Activated CD4-positive, alpha-beta T cell treated with anti-CD3 and anti-CD28 coated beads, Interleukin-2, Interleukin-4, amounts not matched to agents 100 ng/mL and 50 ng/mL, durations not matched to agents 16 hours and 8 hours (primary cell): ENCODE results near the gene METTL17.
"Not testable (repeated sequence)": the region's sequence is repeated elsewhere in the genome, so short reads cannot be mapped to it uniquely, and the experiment has no call there.

Experiments used
- DNase-seq: peaks from one replicate; pipeline ENCODE4 v3.0.0-alpha.2; 2020; ENCODE audit warnings: low spot score

METTL17 gene

GRCh38 chr14:20997115-20997514, 7.3 kb downstream of the METTL17 start:
- no peak for DNase-seq

GRCh38 chr14:20997564-20997963, 7.8 kb downstream of the METTL17 start:
- DNase-seq, result no peak

- no peak for DNase-seq
These were observed 8.4 kb downstream of the METTL17 start for GRCh38 chr14:20998139-20998538.

GRCh38 chr14:20998674-20999366, 9.0 kb downstream of the METTL17 start, which contains the start of gene SLC39A2:
Gene SLC39A2 (plus strand): TSS chr14:20999293. CDS start chr14:20999447, 154 bp downstream.
- no peak for DNase-seq

- DNase-seq, result no peak
These were observed 9.8 kb downstream of the METTL17 start for GRCh38 chr14:20999591-20999990.

GRCh38 chr14:21001218-21001617, 11.4 kb downstream of the METTL17 start:
- no peak for DNase-seq

GRCh38 chr14:21003788-21004346, 14.1 kb downstream of the METTL17 start:
- no peak for DNase-seq

- DNase-seq, result not testable (repeated sequence)
These were observed 19.9 kb downstream of the METTL17 start for GRCh38 chr14:21009721-21010120.

- no peak for DNase-seq
These were observed 21.4 kb downstream of the METTL17 start for GRCh38 chr14:21011136-21011535.

GRCh38 chr14:21014761-21015190, 25.0 kb downstream of the METTL17 start:
- DNase-seq, result peak; percentile 74

- DNase-seq, result no peak
These were observed 25.5 kb downstream of the METTL17 start for GRCh38 chr14:21015312-21015711.

- no peak for DNase-seq
These were observed 26.8 kb downstream of the METTL17 start for GRCh38 chr14:21016413-21017190.

- DNase-seq, result no peak
These were observed 27.9 kb downstream of the METTL17 start for GRCh38 chr14:21017528-21018245.

- DNase-seq, result no peak
These were observed 28.5 kb downstream of the METTL17 start for GRCh38 chr14:21018286-21018685.

- no peak for DNase-seq
These were observed 29.0 kb downstream of the METTL17 start for GRCh38 chr14:21018781-21019180.

- no peak for DNase-seq
These were observed 29.6 kb downstream of the METTL17 start for GRCh38 chr14:21019366-21019765.

GRCh38 chr14:21020977-21021545, 31.3 kb downstream of the METTL17 start:
- DNase-seq, result no peak

GRCh38 chr14:21022686-21023085, 32.9 kb downstream of the METTL17 start:
- no peak for DNase-seq

GRCh38 chr14:21023174-21023573, 33.4 kb downstream of the METTL17 start:
- no peak for DNase-seq

- DNase-seq, result no peak
These were observed 34.2 kb downstream of the METTL17 start for GRCh38 chr14:21023817-21024584.
